Cardiac fibroblast (primary cell): ENCODE measurements around the gene IL13.

Source experiments
- DNase-seq, 2 donors: peaks; one replicate each; pipeline versions ENCODE4 v3.0.0 to v3.0.0-alpha.2; 2010; ENCODE audit warnings: low read depth in 2 of 2
- H3K4me3 ChIP-seq, 2 donors: replicated peaks in 1 of 2; 1 replicate in 1 of 2; 2 replicates in 1 of 2; pipeline ENCODE4 v1.5.1; 2011; ENCODE audit warnings: low read depth in 2 of 2, low read length in 2 of 2, mild to moderate bottlenecking in 2 of 2, moderate library complexity in 1 of 2
- TF ChIP-seq, protein P1 (sequence below): IDR thresholded peaks from one replicate; pipeline ENCODE4 v1.5.1; 2011; ENCODE audit warnings: low read depth, mild to moderate bottlenecking, low read length, inconsistent platforms

IL13 gene

DNA sequence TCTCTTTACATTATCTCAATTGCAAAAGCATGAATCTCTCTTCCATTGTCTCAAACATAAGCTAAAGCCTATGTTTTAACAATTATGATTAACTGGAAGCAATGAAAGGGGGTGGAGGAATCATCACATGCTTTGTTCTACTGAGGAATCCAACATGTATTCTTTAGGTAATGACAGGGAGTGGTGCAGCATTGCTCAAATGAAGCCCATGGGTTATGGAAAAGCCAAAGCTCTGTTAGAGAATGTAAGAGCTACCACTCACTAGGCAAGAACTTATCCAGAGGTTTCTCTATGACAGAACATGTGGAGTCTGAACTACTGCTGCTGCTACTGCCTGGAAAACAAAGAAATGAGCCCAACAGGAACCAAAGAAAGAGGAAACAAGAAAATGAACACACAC is 50.7 kb downstream of the IL13 start:
- DNase-seq = no peak
- no peak overlapping the region for H3K4me3 ChIP-seq
- TF ChIP-seq, protein P1, sequence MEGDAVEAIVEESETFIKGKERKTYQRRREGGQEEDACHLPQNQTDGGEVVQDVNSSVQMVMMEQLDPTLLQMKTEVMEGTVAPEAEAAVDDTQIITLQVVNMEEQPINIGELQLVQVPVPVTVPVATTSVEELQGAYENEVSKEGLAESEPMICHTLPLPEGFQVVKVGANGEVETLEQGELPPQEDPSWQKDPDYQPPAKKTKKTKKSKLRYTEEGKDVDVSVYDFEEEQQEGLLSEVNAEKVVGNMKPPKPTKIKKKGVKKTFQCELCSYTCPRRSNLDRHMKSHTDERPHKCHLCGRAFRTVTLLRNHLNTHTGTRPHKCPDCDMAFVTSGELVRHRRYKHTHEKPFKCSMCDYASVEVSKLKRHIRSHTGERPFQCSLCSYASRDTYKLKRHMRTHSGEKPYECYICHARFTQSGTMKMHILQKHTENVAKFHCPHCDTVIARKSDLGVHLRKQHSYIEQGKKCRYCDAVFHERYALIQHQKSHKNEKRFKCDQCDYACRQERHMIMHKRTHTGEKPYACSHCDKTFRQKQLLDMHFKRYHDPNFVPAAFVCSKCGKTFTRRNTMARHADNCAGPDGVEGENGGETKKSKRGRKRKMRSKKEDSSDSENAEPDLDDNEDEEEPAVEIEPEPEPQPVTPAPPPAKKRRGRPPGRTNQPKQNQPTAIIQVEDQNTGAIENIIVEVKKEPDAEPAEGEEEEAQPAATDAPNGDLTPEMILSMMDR = no peak
